GM13977 (cell line): Measurements from ENCODE around the gene IL11.

ENCODE experiments used
- DNase-seq: peaks from one replicate; pipeline ENCODE4 v3.0.0; 2012; ENCODE audit warnings: low spot score
- CTCF ChIP-seq: IDR thresholded peaks from 2 replicates; pipeline ENCODE4 v1.5.1; 2012; ENCODE audit warnings: mild to moderate bottlenecking, control low read depth; ENCODE audit not compliant: insufficient read depth; ENCODE audit errors: extremely low read depth, missing control alignments
- in situ Hi-C: fragments of 300-500 bp; cut with MboI; formaldehyde crosslinking; loops from one replicate; pipeline ENCODE4 v1.12.0; 2022; ENCODE audit warnings: low sequenced_read_pairs, low pct_unique_long_range_greater_than_20kb, mixed read lengths, inconsistent platforms; ENCODE audit not compliant: unreplicated experiment

IL11 gene

GRCh38 chr19:55377356-55378131, 7.3 kb upstream of the IL11 start:
- in situ Hi-C loops, result no loop called here

GRCh38 chr19:55376241-55376933, 6.1 kb upstream of the IL11 start, which contains the start of gene TMEM190:
Gene TMEM190, plus strand, starts transcription at chr19:55376826. Its CDS starts 28 bp downstream, at chr19:55376854.
- no peak for DNase-seq
- in situ Hi-C loops, result no loop called here
- TF ChIP-seq CTCF, result no peak

More at GRCh38 chr19:55377356-55378131, 7.3 kb upstream of the IL11 start:
- no peak for DNase-seq
- no peak for TF ChIP-seq CTCF

GRCh38 chr19:55373993-55374757, 3.9 kb upstream of the IL11 start:
- DNase-seq, result no peak
- no peak for TF ChIP-seq CTCF
- in situ Hi-C loops, result no loop called here

- in situ Hi-C loops, result no loop called here
Measured at GRCh38 chr19:55373306-55373992, 3.2 kb upstream of the IL11 start.

GRCh38 chr19:55372316-55373081, 2.2 kb upstream of the IL11 start:
- DNase-seq, result no peak
- in situ Hi-C loops, result no loop called here
- TF ChIP-seq CTCF, result no peak

More at GRCh38 chr19:55373306-55373992, 3.2 kb upstream of the IL11 start:
- TF ChIP-seq CTCF, result no peak
- DNase-seq, result no peak
